Measurements from ENCODE around the gene POLDIP2. TPM values are rescaled to one million over a fixed set of nuclear protein-coding genes. Genes with fewer than 3 reads are reported as not detected.

Gene POLDIP2
- total and polyA plus RNA-seq, 12 donors: 66.4 to 176 (median 152) TPM

DNA sequence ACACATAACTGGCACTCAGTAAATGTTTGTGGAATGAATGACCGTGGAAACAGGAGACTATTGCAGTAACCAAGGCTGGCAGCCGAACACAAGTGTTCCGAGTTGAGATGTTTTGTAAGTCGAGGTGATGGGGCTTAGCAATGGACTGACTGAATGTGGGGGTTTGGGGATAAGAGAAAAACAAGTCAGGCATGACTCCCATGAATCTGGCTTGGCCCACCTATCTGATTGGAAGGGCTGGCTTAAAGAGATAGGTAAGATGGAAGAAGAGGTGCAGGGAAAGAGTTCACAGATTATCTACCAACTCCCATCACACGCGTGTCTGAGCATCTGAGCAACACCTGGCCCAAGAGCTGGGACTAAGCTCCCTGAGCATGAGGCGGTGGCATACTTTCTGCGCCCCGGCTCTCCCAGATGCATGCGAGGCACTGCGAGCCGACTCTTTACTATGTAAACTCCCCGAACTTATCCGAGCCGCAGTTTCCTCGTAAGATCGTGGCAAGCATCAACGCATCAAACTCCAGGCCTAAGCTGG is 22.6 kb downstream of the POLDIP2 start:
- Histone ChIP-seq H3K9me3 (no peaks in the 10 kb centered on the region), H3K27ac (peak overlapping the region; percentile 19 to 99 (median 97)), H3K27me3 (no peaks in the 10 kb centered on the region), H3K36me3 (peaks cover 0 to 40% (median 22%) of the 10 kb centered on the region in 9 donors), H3K4me1 (peaks cover 15 to 58% (median 51%) of the 10 kb centered on the region in 9 donors), H3K4me3 (peak overlapping the region; percentile 74 to 94 (median 88))
- DNase-seq (no peak), ATAC-seq (no peak)
- intact Hi-C loops (cut with DNase I): loop anchor here in 3 of 10 donors (1.0 to 10.0 kb wide), 7 partner anchors 16 to 620 kb away; partner anchors contain the start of genes NLK (in 2 of the 3), PHF12 (in 2 of the 3), POLDIP2 (in 2 of the 3) and TMEM97 (in 2 of the 3)
- WGBS, 2 donors: 8 to 9% methylated on average over 18 of the region's 18 CpGs
- TF ChIP-seq, protein P1, sequence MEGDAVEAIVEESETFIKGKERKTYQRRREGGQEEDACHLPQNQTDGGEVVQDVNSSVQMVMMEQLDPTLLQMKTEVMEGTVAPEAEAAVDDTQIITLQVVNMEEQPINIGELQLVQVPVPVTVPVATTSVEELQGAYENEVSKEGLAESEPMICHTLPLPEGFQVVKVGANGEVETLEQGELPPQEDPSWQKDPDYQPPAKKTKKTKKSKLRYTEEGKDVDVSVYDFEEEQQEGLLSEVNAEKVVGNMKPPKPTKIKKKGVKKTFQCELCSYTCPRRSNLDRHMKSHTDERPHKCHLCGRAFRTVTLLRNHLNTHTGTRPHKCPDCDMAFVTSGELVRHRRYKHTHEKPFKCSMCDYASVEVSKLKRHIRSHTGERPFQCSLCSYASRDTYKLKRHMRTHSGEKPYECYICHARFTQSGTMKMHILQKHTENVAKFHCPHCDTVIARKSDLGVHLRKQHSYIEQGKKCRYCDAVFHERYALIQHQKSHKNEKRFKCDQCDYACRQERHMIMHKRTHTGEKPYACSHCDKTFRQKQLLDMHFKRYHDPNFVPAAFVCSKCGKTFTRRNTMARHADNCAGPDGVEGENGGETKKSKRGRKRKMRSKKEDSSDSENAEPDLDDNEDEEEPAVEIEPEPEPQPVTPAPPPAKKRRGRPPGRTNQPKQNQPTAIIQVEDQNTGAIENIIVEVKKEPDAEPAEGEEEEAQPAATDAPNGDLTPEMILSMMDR (IDR thresholded peaks at IDR 0.05): no peak

DNA sequence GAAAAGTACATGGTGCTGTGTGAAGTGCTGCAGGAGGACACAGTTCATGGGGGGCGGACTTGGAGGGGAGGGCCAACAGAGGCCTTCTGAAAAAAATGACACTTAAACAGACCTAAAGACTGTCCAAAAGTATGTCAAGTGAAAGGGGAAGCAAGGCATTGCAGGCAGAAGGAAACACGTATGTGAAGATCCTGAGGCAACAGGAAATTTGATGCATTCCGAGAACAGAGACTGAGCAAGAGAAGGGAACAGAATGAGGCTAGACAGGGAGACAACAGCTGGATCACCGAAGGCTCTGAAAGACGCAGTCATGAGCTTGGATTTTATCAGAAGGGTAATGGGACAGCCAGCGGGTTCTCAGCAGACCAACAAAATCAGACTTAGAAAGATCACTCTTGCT is 23.2 kb downstream of the POLDIP2 start:
- Histone ChIP-seq H3K27me3 (no peaks in the 10 kb centered on the region), H3K9me3 (no peaks in the 10 kb centered on the region), H3K4me1 (peaks cover 13 to 52% (median 45%) of the 10 kb centered on the region in 9 donors), H3K27ac (peak overlapping the region in 5 of 10 donors; percentile 2 to 99 (median 95)), H3K36me3 (peaks cover 0 to 40% (median 23%) of the 10 kb centered on the region in 9 donors), H3K4me3 (peak overlapping the region in 7 of 10 donors; percentile 74 to 94 (median 87))
- intact Hi-C loops (cut with DNase I): loop anchor here in 2 of 10 donors (2.0 to 10.0 kb wide), 4 partner anchors 15 to 621 kb away; partner anchors contain the start of genes TMEM97 (in 2 of the 2), NLK (in 1 of the 2), PHF12 (in 1 of the 2) and POLDIP2 (in 1 of the 2)
- TF ChIP-seq, protein P1 (IDR thresholded peaks at IDR 0.05): no peak
- 45 to 46% methylated on average over 6 of the region's 6 CpGs for WGBS, 2 donors
- DNase-seq (no peak), ATAC-seq (no peak)

DNA sequence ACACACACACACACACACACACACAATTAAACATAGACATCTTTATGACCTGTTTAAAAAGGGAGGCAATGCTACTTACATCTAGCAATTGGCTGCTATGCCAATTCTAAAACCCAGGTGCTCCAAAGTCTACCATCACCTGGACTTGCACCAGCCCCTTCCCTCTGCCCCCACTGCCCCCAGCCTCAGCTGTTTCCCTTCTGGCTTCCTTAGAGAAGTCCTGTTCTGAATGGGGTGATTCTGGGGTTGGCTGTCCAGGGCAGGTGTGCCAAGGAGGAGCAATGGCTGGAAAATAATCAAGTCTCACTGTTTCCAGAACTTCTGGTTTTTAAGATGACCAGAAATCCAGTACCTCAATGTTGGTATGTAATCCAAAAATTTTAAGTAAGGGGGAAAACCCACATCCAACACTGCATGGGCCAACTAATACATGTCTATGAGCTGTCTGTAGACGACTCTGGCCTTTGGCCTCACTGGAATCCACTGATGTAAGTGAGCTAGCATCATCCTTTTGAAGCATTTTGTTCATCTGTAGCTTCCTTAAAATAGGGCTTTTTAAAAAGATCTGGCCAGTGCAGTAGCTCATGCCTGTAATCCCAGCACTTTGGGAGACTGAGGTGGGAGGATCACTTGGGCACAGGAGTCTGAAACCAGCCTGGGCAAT is 24.1 kb downstream of the POLDIP2 start:
- intact Hi-C loops (cut with DNase I): loop anchor here in 1 of 10 donors (10.0 kb wide), 2 partner anchors 288 to 622 kb away; partner anchors contain the start of genes NLK and PHF12
- Histone ChIP-seq H3K27me3 (no peaks in the 10 kb centered on the region), H3K9me3 (no peaks in the 10 kb centered on the region), H3K4me3 (peak overlapping the region in 1 of 10 donors; percentile 87), H3K4me1 (peaks cover 13 to 42% (median 35%) of the 10 kb centered on the region in 9 donors), H3K36me3 (peaks cover 0 to 45% (median 32%) of the 10 kb centered on the region in 9 donors), H3K27ac (peak overlapping the region in 1 of 10 donors; percentile 96)
- 74 to 81% methylated on average over 1 of the region's 1 CpG for WGBS, 2 donors
- DNase-seq (no peak), ATAC-seq (no peak)
- TF ChIP-seq, protein P1 (IDR thresholded peaks at IDR 0.05): no peak

DNA sequence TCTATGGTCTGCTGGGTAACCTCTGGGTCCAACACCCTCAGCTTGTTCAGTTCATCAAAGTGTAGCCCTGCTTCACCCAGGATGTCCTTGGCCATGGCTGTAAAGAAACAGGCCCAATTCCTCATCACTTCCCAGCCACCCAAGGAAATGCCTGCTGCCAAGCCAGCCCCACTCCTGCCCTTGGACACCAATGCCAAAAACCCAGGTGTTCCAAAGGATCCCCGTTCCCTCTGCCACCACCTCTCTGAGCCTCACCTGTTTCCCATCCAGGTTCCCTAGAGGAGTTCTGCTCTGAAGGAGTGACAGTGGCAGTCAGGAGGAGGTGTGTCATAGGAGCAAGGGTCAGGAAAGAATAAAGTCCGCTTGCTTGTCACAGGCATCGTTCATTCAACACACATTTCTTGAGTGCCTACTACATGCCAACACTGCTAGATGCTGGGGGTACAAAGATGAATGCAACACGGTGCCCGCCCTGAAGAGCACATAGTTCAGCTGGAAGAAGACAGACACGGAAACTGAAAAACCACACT is 25.4 kb downstream of the POLDIP2 start:
- peaks cover 8 to 30% (median 23%) of the 10 kb centered on the region in 9 donors for H3K4me1 ChIP-seq
- intact Hi-C loops (cut with DNase I): loop anchor here in 1 of 10 donors (10.0 kb wide), 2 partner anchors 287 to 623 kb away; partner anchors contain the start of genes NLK and PHF12
- no peak overlapping the region for H3K27ac ChIP-seq
- H3K9me3 ChIP-seq: no peaks in the 10 kb centered on the region
- no peak for ATAC-seq
- H3K36me3 ChIP-seq: peaks cover 0 to 58% (median 32%) of the 10 kb centered on the region in 9 donors
- DNase-seq: no peak
- 87 to 95% methylated on average over 6 of the region's 6 CpGs for WGBS, 2 donors
- no peak overlapping the region for H3K4me3 ChIP-seq
- TF ChIP-seq, protein P1 (IDR thresholded peaks at IDR 0.05): no peak
- H3K27me3 ChIP-seq: no peaks in the 10 kb centered on the region
